ENCODE data around the gene CDH23. TPM values are rescaled to one million over a fixed set of nuclear protein-coding genes. Genes with fewer than 3 reads are reported as not detected.

The CDH23 gene
- total RNA-seq, 1 experiment from 2014 or later: 0.34 TPM

GRCh38 chr10:71610651-71611050, 213.9 kb downstream of the CDH23 start:
- Histone ChIP-seq H3K9me3 (no peaks in the 10 kb centered on the region), H3K4me1 (peaks cover 14% of the 10 kb centered on the region; the same call in 1 of the 2 replicates), H3K36me3 (ENCODE audit: control insufficient read depth, insufficient read depth, low read length) (no peaks in the 10 kb centered on the region), H3K27me3 (replicated peaks; ENCODE audit: control insufficient read depth, insufficient read depth, low read length) (no peaks in the 10 kb centered on the region), H3K4me3 (ENCODE audit: low read depth, low read length) (no peak overlapping the region)
- H3K4me3 Mint-ChIP-seq (ENCODE audit: unreplicated experiment): no peak overlapping the region
- no peaks in the 10 kb centered on the region for H3K36me3 Mint-ChIP-seq (ENCODE audit: insufficient read depth, unreplicated experiment)
- H3K9me3 Mint-ChIP-seq (ENCODE audit: unreplicated experiment): no peaks in the 10 kb centered on the region
- DNase-seq: no peak
- no peak overlapping the region for H3K27ac Mint-ChIP-seq (ENCODE audit: unreplicated experiment)
- TF ChIP-seq, protein P1, sequence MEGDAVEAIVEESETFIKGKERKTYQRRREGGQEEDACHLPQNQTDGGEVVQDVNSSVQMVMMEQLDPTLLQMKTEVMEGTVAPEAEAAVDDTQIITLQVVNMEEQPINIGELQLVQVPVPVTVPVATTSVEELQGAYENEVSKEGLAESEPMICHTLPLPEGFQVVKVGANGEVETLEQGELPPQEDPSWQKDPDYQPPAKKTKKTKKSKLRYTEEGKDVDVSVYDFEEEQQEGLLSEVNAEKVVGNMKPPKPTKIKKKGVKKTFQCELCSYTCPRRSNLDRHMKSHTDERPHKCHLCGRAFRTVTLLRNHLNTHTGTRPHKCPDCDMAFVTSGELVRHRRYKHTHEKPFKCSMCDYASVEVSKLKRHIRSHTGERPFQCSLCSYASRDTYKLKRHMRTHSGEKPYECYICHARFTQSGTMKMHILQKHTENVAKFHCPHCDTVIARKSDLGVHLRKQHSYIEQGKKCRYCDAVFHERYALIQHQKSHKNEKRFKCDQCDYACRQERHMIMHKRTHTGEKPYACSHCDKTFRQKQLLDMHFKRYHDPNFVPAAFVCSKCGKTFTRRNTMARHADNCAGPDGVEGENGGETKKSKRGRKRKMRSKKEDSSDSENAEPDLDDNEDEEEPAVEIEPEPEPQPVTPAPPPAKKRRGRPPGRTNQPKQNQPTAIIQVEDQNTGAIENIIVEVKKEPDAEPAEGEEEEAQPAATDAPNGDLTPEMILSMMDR (IDR thresholded peaks at IDR 0.05; ENCODE audit: insufficient read depth in 1 of 2, low read depth in 1 of 2, low read length in 1 of 2, severe bottlenecking in 1 of 2, unreplicated experiment in 1 of 2): no peak
- H3K4me1 Mint-ChIP-seq (ENCODE audit: low read depth, unreplicated experiment): no peaks in the 10 kb centered on the region
- ChIA-PET POLR2A (no interaction called here), CTCF (interaction anchor here (0.6 to 3.7 kb wide), 4 partner anchors 12 to 296 kb away, joined by 3 to 19 read pairs (median 4); no protein-coding TSS in a partner anchor)
- peaks cover 3% of the 10 kb centered on the region for H3K27me3 Mint-ChIP-seq (ENCODE audit: insufficient read depth, unreplicated experiment)
- BruUV-seq (replicated peaks): no TSS peak
- intact Hi-C loops (cut with micrococcal nuclease; ENCODE audit: unreplicated experiment): no loop called here

GRCh38 chr10:71611131-71611530, 214.4 kb downstream of the CDH23 start:
- H3K4me3 ChIP-seq (ENCODE audit: low read depth, low read length): no peak overlapping the region
- H3K27me3 Mint-ChIP-seq (ENCODE audit: insufficient read depth, unreplicated experiment): peaks cover 3% of the 10 kb centered on the region
- ChIA-PET POLR2A (no interaction called here), CTCF (interaction anchor here (0.5 to 3.7 kb wide), 3 partner anchors 11 to 215 kb away, joined by 5 to 19 read pairs (median 5); partner anchors contain the start of gene CDH23)
- H3K36me3 ChIP-seq (ENCODE audit: control insufficient read depth, insufficient read depth, low read length): no peaks in the 10 kb centered on the region
- H3K4me1 ChIP-seq: peaks cover 14% of the 10 kb centered on the region; the same call in 1 of the 2 replicates
- TF ChIP-seq, protein P1 (IDR thresholded peaks at IDR 0.05; ENCODE audit: insufficient read depth in 1 of 2, low read depth in 1 of 2, low read length in 1 of 2, severe bottlenecking in 1 of 2, unreplicated experiment in 1 of 2): no peak
- H3K36me3 Mint-ChIP-seq (ENCODE audit: insufficient read depth, unreplicated experiment): no peaks in the 10 kb centered on the region
- H3K27ac Mint-ChIP-seq (ENCODE audit: unreplicated experiment): no peak overlapping the region
- no peaks in the 10 kb centered on the region for H3K4me1 Mint-ChIP-seq (ENCODE audit: low read depth, unreplicated experiment)
- H3K9me3 ChIP-seq: no peaks in the 10 kb centered on the region
- DNase-seq: no peak
- BruUV-seq (replicated peaks): no TSS peak
- H3K9me3 Mint-ChIP-seq (ENCODE audit: unreplicated experiment): no peaks in the 10 kb centered on the region
- H3K27me3 ChIP-seq (replicated peaks; ENCODE audit: control insufficient read depth, insufficient read depth, low read length): no peaks in the 10 kb centered on the region
- no peak overlapping the region for H3K4me3 Mint-ChIP-seq (ENCODE audit: unreplicated experiment)
- intact Hi-C loops (cut with micrococcal nuclease; ENCODE audit: unreplicated experiment): no loop called here

GRCh38 chr10:71611709-71612422, 215.1 kb downstream of the CDH23 start:
- H3K4me3 Mint-ChIP-seq (ENCODE audit: unreplicated experiment): no peak overlapping the region
- POLR2A ChIA-PET: no interaction called here
- TF ChIP-seq, protein P1 (IDR thresholded peaks at IDR 0.05; ENCODE audit: insufficient read depth in 1 of 2, low read depth in 1 of 2, low read length in 1 of 2, severe bottlenecking in 1 of 2, unreplicated experiment in 1 of 2): no peak
- BruUV-seq (replicated peaks): no TSS peak
- H3K36me3 Mint-ChIP-seq (ENCODE audit: insufficient read depth, unreplicated experiment): no peaks in the 10 kb centered on the region
- no peaks in the 10 kb centered on the region for H3K27me3 ChIP-seq (replicated peaks; ENCODE audit: control insufficient read depth, insufficient read depth, low read length)
- no peaks in the 10 kb centered on the region for H3K9me3 ChIP-seq
- H3K27me3 Mint-ChIP-seq (ENCODE audit: insufficient read depth, unreplicated experiment): peaks cover 3% of the 10 kb centered on the region
- H3K4me3 ChIP-seq (ENCODE audit: low read depth, low read length): no peak overlapping the region
- H3K9me3 Mint-ChIP-seq (ENCODE audit: unreplicated experiment): no peaks in the 10 kb centered on the region
- CTCF ChIA-PET: interaction anchor here (0.5 to 3.7 kb wide), 5 partner anchors 10 to 215 kb away, joined by 3 to 19 read pairs (median 4); partner anchors contain the start of gene CDH23
- H3K4me1 Mint-ChIP-seq (ENCODE audit: low read depth, unreplicated experiment): no peaks in the 10 kb centered on the region
- H3K27ac Mint-ChIP-seq (ENCODE audit: unreplicated experiment): no peak overlapping the region
- DNase-seq: no peak
- H3K36me3 ChIP-seq (ENCODE audit: control insufficient read depth, insufficient read depth, low read length): no peaks in the 10 kb centered on the region
- H3K4me1 ChIP-seq: peaks cover 14% of the 10 kb centered on the region; the same call in 1 of the 2 replicates
- intact Hi-C loops (cut with micrococcal nuclease; ENCODE audit: unreplicated experiment): no loop called here

Measured in Caco-2 (cell line).